Panc1 (cell line): Measurements from ENCODE around the gene PLCH1.

Source experiments
- POLR2AphosphoS5 ChIP-seq: IDR thresholded peaks from 2 replicates; pipeline ENCODE4 v1.6.1; 2012; ENCODE audit warnings: mild to moderate bottlenecking, low read depth, low read length, moderate library complexity
- TF ChIP-seq, protein P1 (sequence below), 2 experiments: IDR thresholded peaks; 2 replicates each; pipeline ENCODE4 v1.6.1; 2011 to 2012; ENCODE audit warnings: low read depth in 2 of 2, control low read depth in 1 of 2, low read length in 1 of 2, mild to moderate bottlenecking in 1 of 2, moderate library complexity in 1 of 2; ENCODE audit not compliant: insufficient read depth in 1 of 2

DNA sequence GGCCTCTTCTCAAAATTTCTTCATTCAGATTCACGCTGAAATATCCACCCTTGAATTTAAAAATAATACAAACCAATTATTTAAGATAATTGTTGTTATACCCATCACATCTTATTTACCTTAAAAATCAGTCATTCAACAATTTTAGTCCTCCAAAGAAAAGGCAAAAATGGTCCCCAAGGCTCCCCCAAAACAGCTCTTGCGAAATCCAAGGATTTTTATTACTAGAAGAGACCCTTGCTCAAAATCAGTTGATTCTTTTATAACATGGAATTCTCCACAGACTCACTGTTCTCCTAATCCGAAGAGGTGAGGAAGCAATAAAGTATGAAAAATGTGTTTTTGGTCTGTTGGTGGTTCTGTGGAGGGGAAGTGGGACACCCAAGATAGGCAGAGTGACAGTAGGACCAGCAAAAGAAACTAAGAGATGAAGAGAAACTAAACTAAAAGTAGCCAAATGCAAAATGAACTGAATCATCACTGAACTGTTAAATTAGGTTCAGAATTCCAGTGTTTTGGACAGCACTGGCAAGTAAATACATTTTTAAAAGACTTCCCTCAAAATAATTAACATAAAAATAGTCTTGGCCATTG is 19.1 kb upstream of the PLCH1 start:
- TF ChIP-seq POLR2AphosphoS5 = no peak
- TF ChIP-seq, protein P1, sequence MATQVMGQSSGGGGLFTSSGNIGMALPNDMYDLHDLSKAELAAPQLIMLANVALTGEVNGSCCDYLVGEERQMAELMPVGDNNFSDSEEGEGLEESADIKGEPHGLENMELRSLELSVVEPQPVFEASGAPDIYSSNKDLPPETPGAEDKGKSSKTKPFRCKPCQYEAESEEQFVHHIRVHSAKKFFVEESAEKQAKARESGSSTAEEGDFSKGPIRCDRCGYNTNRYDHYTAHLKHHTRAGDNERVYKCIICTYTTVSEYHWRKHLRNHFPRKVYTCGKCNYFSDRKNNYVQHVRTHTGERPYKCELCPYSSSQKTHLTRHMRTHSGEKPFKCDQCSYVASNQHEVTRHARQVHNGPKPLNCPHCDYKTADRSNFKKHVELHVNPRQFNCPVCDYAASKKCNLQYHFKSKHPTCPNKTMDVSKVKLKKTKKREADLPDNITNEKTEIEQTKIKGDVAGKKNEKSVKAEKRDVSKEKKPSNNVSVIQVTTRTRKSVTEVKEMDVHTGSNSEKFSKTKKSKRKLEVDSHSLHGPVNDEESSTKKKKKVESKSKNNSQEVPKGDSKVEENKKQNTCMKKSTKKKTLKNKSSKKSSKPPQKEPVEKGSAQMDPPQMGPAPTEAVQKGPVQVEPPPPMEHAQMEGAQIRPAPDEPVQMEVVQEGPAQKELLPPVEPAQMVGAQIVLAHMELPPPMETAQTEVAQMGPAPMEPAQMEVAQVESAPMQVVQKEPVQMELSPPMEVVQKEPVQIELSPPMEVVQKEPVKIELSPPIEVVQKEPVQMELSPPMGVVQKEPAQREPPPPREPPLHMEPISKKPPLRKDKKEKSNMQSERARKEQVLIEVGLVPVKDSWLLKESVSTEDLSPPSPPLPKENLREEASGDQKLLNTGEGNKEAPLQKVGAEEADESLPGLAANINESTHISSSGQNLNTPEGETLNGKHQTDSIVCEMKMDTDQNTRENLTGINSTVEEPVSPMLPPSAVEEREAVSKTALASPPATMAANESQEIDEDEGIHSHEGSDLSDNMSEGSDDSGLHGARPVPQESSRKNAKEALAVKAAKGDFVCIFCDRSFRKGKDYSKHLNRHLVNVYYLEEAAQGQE (IDR thresholded peaks at IDR 0.05; ENCODE audit: insufficient read depth in 1 of 2, low read depth in 2 of 2, low read length in 1 of 2) = no peak
